ENCODE measurements around the gene PLCH1. TPM values are rescaled to one million over a fixed set of nuclear protein-coding genes. Genes with fewer than 3 reads are reported as not detected.

The PLCH1 gene
- total and polyA plus RNA-seq, 12 donors = under 0.01 to 0.28 (median 0.10) TPM; not detected in 2

GRCh38 chr3:155683344-155683720 lies 61.5 kb downstream of the PLCH1 start:
- Histone ChIP-seq H3K4me3 (no peak overlapping the region), H3K4me1 (replicated peaks in 1 of 2) (no peaks in the 10 kb centered on the region), H3K9me3 (replicated peaks in 1 of 3) (no peaks in the 10 kb centered on the region), H3K36me3 (replicated peaks in 1 of 2) (no peaks in the 10 kb centered on the region), H3K27ac (no peak overlapping the region), H3K27me3 (no peaks in the 10 kb centered on the region)
- intact Hi-C loops (cut with DNase I) = no loop called here
- DNase-seq = no peak
- WGBS, 4 donors = 53 to 59% (median 57%) methylated on average over 2 of the region's 2 CpGs
- no peak for TF ChIP-seq CTCF (IDR thresholded peaks at IDR 0.05)
- TF ChIP-seq POLR2A (IDR thresholded peaks at IDR 0.05) = no peak

- H3K4me1 ChIP-seq (replicated peaks in 1 of 2) = no peaks in the 10 kb centered on the region
- intact Hi-C loops (cut with DNase I) = no loop called here
- no peak for DNase-seq
- no peaks in the 10 kb centered on the region for H3K36me3 ChIP-seq (replicated peaks in 1 of 2)
- TF ChIP-seq POLR2A (IDR thresholded peaks at IDR 0.05) (no peak), CTCF (IDR thresholded peaks at IDR 0.05) (no peak)
- no peak overlapping the region for H3K27ac ChIP-seq
- no peaks in the 10 kb centered on the region for H3K27me3 ChIP-seq
- no peaks in the 10 kb centered on the region for H3K9me3 ChIP-seq (replicated peaks in 1 of 3)
- no peak overlapping the region for H3K4me3 ChIP-seq
- WGBS, 4 donors = 51 to 61% (median 57%) methylated on average over 3 of the region's 3 CpGs
These were observed 62.2 kb downstream of the PLCH1 start for GRCh38 chr3:155682426-155683343.

- no peak for DNase-seq
- no peak for TF ChIP-seq POLR2A (IDR thresholded peaks at IDR 0.05)
- no peak for TF ChIP-seq CTCF (IDR thresholded peaks at IDR 0.05)
- H3K27me3 ChIP-seq = no peaks in the 10 kb centered on the region
These were observed 68.5 kb downstream of the PLCH1 start for GRCh38 chr3:155676252-155676981.

GRCh38 chr3:155675094-155675493 lies 69.8 kb downstream of the PLCH1 start:
- WGBS, 4 donors = 75 to 92% (median 87%) methylated on average over 1 of the region's 1 CpG
- intact Hi-C loops (cut with DNase I) = no loop called here
- TF ChIP-seq CTCF (IDR thresholded peaks at IDR 0.05) = no peak
- no peak overlapping the region for H3K27ac ChIP-seq
- DNase-seq = no peak
- no peaks in the 10 kb centered on the region for H3K4me1 ChIP-seq (replicated peaks in 1 of 2)
- H3K9me3 ChIP-seq (replicated peaks in 1 of 3) = no peaks in the 10 kb centered on the region
- no peak overlapping the region for H3K4me3 ChIP-seq
- H3K27me3 ChIP-seq = no peaks in the 10 kb centered on the region
- H3K36me3 ChIP-seq (replicated peaks in 1 of 2) = no peaks in the 10 kb centered on the region

More at GRCh38 chr3:155676252-155676981, 68.5 kb downstream of the PLCH1 start:
- WGBS, 4 donors = 41 to 60% (median 54%) methylated on average over 14 of the region's 14 CpGs
- intact Hi-C loops (cut with DNase I) = no loop called here
- H3K4me3 ChIP-seq = no peak overlapping the region
- H3K9me3 ChIP-seq (replicated peaks in 1 of 3) = no peaks in the 10 kb centered on the region
- H3K36me3 ChIP-seq (replicated peaks in 1 of 2) = no peaks in the 10 kb centered on the region
- H3K4me1 ChIP-seq (replicated peaks in 1 of 2) = no peaks in the 10 kb centered on the region
- no peak overlapping the region for H3K27ac ChIP-seq

Data from adrenal gland (tissue), 12 donors.